ENCODE data around the gene FRMD3.

DNA sequence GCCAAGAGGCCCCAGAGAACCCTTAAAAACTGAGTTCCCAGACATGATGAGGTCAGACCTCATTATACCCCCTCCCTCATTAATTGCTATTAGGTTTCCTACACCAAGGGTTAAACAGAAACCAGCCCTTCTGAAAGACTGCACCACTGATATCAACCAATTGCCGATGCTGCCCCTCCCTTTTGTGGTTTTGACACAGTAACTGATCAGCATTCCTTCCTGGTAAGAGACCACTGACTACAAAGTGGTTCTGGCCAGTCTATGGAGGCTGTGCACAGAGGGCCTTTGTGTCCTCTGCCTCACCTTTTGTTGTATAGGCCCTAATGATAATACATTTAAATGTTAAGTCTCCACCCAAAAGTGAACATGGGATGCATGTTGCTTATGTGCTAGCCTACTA is 201.5 kb downstream of the FRMD3 start:
- TF ChIP-seq, protein P1, sequence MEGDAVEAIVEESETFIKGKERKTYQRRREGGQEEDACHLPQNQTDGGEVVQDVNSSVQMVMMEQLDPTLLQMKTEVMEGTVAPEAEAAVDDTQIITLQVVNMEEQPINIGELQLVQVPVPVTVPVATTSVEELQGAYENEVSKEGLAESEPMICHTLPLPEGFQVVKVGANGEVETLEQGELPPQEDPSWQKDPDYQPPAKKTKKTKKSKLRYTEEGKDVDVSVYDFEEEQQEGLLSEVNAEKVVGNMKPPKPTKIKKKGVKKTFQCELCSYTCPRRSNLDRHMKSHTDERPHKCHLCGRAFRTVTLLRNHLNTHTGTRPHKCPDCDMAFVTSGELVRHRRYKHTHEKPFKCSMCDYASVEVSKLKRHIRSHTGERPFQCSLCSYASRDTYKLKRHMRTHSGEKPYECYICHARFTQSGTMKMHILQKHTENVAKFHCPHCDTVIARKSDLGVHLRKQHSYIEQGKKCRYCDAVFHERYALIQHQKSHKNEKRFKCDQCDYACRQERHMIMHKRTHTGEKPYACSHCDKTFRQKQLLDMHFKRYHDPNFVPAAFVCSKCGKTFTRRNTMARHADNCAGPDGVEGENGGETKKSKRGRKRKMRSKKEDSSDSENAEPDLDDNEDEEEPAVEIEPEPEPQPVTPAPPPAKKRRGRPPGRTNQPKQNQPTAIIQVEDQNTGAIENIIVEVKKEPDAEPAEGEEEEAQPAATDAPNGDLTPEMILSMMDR (IDR thresholded peaks at IDR 0.05), result no peak
- TF ChIP-seq POLR2AphosphoS5 (IDR thresholded peaks at IDR 0.05; ENCODE audit: low read depth, low read length) (no peak), REST (IDR thresholded peaks at IDR 0.05; ENCODE audit: insufficient read depth in 1 of 2, low read depth in 2 of 2, low read length in 1 of 2) (no peak)

Measured in Panc1 (cell line).